GM18858 (cell line): ENCODE measurements around the gene C16orf89.
"Not testable (repeated sequence)": the region's sequence is repeated elsewhere in the genome, so short reads cannot be mapped to it uniquely, and the experiment has no call there.

Source experiments
- ATAC-seq: cut with Tn5 transposase; IDR thresholded peaks from one replicate; pipeline ENCODE4 v1.9.1; 2021; ENCODE audit not compliant: unreplicated experiment

C16orf89 gene

GRCh38 chr16:5065813-5066212 is at the start of gene C16orf89:
TSS of gene C16orf89 (minus strand) at chr16:5065956. CDS start at chr16:5065908, 48 bp downstream.
- ATAC-seq = no peak

GRCh38 chr16:5110933-5111332 is 45.2 kb upstream of the C16orf89 start:
- ATAC-seq = not testable (repeated sequence)

- no peak for ATAC-seq
Observed at GRCh38 chr16:5108505-5109158, 42.9 kb upstream of the C16orf89 start.

- not testable (repeated sequence) for ATAC-seq
Observed at GRCh38 chr16:5105039-5105438, 39.3 kb upstream of the C16orf89 start.

GRCh38 chr16:5103296-5104032 is 37.7 kb upstream of the C16orf89 start:
- ATAC-seq = not testable (repeated sequence)

DNA sequence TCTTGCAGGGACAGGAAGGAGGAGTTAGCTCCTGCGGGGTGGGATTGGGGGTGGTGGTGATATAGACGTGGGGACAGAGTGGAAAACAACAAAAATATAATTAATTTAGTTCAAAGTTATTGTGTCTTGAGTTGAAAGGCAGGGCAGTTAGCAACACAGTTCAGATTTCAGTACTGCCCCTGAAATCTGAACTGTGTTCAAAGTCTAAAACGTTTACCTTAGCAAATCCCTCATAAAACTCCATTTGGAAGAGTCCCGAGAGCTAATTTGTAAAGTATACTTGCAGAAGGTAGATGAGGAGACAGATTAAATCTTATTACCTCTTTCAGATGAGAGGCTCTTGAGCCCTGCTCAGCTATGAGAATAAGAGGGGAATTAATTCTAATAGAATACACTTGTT is 33.4 kb upstream of the C16orf89 start:
- ATAC-seq = not testable (repeated sequence)

GRCh38 chr16:5098221-5099159 is 32.7 kb upstream of the C16orf89 start:
- peak; percentile 80 for ATAC-seq

- peak; percentile 46 for ATAC-seq
Observed at GRCh38 chr16:5097470-5098220, 31.9 kb upstream of the C16orf89 start, which contains the start of gene EEF2KMT. TSS of gene EEF2KMT (minus strand) at chr16:5097795. CDS start at chr16:5097739, 56 bp downstream.

- ATAC-seq = not testable (repeated sequence)
Observed at GRCh38 chr16:5097061-5097469, 31.3 kb upstream of the C16orf89 start.

GRCh38 chr16:5096437-5097060 is 30.8 kb upstream of the C16orf89 start:
- ATAC-seq = not testable (repeated sequence)

GRCh38 chr16:5095145-5095830 is 29.5 kb upstream of the C16orf89 start:
- not testable (repeated sequence) for ATAC-seq

- ATAC-seq = not testable (repeated sequence)
Observed at GRCh38 chr16:5093746-5094145, 28.0 kb upstream of the C16orf89 start.

- ATAC-seq = not testable (repeated sequence)
Observed at GRCh38 chr16:5093081-5093480, 27.3 kb upstream of the C16orf89 start.

DNA sequence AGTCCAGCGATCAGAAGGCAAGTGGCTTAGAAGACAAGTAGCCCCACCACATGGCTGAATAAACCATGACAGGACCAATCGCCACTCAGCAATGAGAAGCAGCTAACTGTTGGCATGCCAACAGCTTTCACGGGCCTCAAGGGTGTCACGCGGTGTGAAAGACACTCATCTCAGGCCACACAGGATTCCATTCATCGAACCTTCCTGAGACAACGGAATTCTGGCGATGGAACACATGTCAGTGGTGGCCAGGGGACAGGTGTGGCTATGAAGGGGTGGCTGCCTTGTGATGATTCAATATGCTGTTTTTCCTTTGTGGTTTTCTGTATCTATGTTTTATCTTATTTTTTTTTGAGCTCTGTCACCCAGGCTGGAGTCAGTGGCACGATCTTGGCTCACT is 24.8 kb upstream of the C16orf89 start:
- ATAC-seq = not testable (repeated sequence)

DNA sequence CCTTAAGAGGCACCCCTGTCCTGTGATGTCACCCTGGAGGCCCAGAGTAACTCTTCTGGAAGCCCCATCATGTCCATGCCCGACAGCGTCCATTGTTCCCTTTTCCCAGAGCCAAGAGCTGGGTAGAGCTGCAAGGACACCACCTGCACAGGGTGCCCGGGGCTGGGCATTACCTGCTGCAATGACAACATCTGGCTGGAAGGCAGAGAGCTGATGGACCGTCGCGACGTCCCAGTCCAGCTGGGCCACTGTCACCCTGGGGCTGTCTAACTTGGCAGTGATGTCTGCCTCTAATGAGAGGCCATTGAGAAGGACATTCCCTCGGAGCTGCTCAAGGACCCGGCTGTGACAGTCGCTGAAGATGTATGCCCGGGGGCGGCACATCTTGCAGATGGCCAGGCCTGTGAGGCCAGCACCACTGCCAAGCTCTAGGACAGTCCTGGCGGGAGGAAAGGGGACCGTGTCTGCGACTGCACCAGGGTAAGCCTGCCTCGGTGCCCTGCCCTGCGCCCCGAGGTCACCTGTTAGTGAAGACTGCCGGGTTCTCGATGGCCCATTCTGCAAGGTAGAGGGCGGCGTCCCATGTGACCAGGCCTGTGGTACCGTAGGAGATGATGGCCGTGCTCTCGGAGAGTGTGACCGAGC is 24.3 kb upstream of the C16orf89 start:
- ATAC-seq = not testable (repeated sequence)

GRCh38 chr16:5088936-5089335 is 23.2 kb upstream of the C16orf89 start:
- ATAC-seq = not testable (repeated sequence)

- not testable (repeated sequence) for ATAC-seq
Observed at GRCh38 chr16:5088086-5088790, 22.5 kb upstream of the C16orf89 start.

DNA sequence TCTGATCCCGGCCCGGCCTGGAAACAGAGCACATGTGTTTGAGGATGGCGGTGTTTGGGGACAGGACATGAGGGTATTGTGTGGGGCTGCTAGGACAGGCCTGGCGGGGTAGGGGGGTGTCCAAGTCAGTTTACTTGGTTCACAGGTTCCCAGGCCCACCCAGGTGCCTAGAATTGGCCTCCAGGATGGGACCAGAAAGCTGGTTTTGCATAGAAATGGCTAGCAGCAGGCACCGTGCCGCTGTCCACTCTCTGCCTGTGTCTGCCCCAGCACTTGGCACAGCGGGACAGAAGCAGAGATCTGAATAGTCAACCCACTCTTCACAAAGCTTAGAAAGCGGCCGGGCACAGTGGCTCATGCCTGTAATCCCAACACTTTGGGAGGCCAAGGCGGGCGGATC is 20.0 kb upstream of the C16orf89 start:
- not testable (repeated sequence) for ATAC-seq
